ENCODE measurements around the gene TNFRSF12A.

The TNFRSF12A gene

GRCh38 chr16:3030222-3031212, 10.3 kb downstream of the TNFRSF12A start:
- peak; percentile 1 for TF ChIP-seq CTCF (IDR thresholded peaks at IDR 0.05; ENCODE audit: low read depth, low read length, missing control alignments)
- DNase-seq (ENCODE audit: low read depth), result no peak
- H3K4me3 ChIP-seq (ENCODE audit: low read depth, low read length), result no peak overlapping the region

- no peak for TF ChIP-seq CTCF (IDR thresholded peaks at IDR 0.05; ENCODE audit: low read depth, low read length, missing control alignments)
- no peak for DNase-seq (ENCODE audit: low read depth)
- no peak overlapping the region for H3K4me3 ChIP-seq (ENCODE audit: low read depth, low read length)
Measured at GRCh38 chr16:3032624-3033023, 12.5 kb downstream of the TNFRSF12A start.

DNA sequence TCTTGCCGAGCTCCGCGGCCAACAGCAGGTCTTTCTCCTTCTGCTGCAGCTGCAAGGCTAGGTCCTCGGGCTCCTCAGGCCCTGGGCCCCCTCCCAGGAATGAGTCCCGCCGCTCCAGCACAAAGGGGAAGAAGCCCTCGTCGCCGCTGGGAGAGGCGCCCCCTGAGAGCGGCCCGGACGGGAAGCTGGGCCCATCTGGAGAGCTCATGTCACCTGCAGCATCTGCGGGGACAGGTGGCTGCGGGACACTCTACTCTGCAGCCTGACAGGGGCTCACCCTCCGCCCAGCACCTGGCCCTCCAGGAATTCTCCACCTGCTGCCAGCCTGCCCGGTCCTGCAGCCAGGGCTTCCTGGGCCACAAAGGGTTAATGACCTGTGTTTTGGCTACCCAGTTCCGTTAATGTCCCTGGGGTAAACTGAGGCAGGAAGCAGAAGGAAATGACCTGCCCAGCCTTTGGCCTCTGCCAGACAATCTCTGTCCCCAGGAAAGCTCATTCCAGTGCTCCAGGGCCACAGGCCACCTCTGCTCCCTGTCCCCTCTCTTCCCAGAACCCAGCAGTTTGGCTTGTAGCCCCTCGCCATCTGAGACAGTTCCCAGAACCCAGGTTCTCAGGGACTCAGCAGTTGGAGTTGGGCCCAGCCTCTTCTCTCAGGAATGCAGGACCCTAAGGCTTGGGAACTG, 15.3 kb downstream of the TNFRSF12A start:
- H3K4me3 ChIP-seq (ENCODE audit: low read depth, low read length), result no peak overlapping the region
- DNase-seq (ENCODE audit: low read depth), result no peak

DNA sequence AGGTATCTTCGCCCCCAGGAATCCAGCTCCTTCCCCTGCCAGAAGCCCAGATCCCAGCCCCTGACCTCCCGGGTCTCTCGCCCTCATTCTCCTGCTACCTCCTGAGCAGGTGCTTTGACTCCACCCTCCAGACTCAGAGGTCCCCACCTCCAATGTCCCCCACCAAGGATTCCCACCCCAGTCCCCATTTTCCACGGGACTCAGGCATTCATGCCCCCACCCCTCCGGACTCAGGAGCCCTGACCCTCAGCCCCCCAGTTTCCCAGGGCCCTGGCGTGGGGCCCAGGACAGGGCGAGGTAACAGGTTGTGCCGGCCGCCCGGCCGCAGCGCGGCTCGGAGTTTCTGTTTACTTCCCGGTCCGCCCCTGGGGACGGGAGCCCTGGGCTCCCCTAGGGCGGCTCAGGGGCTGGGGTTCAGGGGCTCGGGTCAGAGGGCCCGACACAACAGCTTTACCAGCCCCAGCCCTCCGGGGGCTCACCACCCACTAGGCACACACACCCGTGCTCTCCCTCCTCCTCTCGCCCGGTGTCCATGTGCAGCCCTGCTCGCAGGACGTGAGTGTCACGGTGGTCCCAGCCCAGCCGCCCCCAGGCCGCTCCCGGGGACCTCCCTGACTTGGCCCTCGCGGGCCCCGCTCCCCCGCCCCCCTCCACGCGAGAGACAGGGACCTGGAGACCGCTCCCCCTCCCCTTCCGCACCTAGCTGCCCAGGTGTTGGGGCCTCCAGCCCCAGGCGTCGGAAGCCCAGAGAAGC, 16.0 kb downstream of the TNFRSF12A start:
- DNase-seq (ENCODE audit: low read depth), result no peak
- H3K4me3 ChIP-seq (ENCODE audit: low read depth, low read length), result no peak overlapping the region
- no peak for TF ChIP-seq CTCF (IDR thresholded peaks at IDR 0.05; ENCODE audit: low read depth, low read length, missing control alignments)

More for the DNA sequence above, 15.3 kb downstream of the TNFRSF12A start:
- TF ChIP-seq CTCF (IDR thresholded peaks at IDR 0.05; ENCODE audit: low read depth, low read length, missing control alignments), result no peak

DNA sequence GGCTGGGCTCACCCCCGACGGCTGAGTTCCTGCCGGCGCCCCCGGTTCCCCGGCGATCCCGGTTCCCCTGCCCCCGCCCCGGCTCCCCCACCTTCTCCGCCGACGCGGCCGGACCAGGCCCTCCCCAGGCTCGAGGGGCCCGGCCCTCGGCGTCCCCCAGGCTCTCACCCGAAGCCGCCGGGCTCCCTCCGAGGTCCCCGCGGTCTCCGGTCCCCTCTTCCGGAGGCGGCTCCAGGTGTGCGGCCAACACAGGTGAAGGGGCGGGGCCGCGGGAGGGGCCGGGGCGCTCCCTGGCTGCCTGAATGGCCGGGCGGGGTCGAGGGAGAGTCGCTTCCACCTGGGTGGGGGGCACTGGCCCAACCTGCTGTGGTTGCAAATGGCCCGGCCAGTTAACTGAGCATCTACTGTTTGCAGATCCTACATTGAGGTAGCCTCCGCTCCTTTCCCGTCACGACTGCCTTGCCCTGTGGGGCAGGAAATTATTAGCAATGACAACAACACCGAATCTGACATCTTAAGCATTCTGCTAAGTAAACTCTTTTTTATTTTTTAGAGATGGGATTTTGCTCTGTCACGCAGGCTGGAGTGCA, 16.7 kb downstream of the TNFRSF12A start, which contains the start of gene BICDL2:
Gene BICDL2 (minus strand): TSS at position 219 of the 590 bp plus-strand sequence. CDS start 1,448 bp downstream, outside the sequence.
- H3K4me3 ChIP-seq (ENCODE audit: low read depth, low read length), result no peak within 1 kb of the TSS
- no peak for DNase-seq (ENCODE audit: low read depth)
- no peak for TF ChIP-seq CTCF (IDR thresholded peaks at IDR 0.05; ENCODE audit: low read depth, low read length, missing control alignments)

GRCh38 chr16:3038256-3038655, 18.1 kb downstream of the TNFRSF12A start:
- no peak for DNase-seq (ENCODE audit: low read depth)
- TF ChIP-seq CTCF (IDR thresholded peaks at IDR 0.05; ENCODE audit: low read depth, low read length, missing control alignments), result no peak
- H3K4me3 ChIP-seq (ENCODE audit: low read depth, low read length), result no peak overlapping the region

All from GM12864 (cell line).